Keratinocyte (primary cell): Measurements from ENCODE around the gene PIGU. TPM values are rescaled to one million over a fixed set of nuclear protein-coding genes. Genes with fewer than 3 reads are reported as not detected.

ENCODE experiments used
- DNase-seq: peaks from one replicate; pipeline ENCODE4 v3.0.0-alpha.2; 2011; ENCODE audit warnings: low read depth, missing footprints, low spot score
- FAIRE-seq: peaks from 2 replicates; lab custom pipeline; 2011; peaks lifted over from hg19 to GRCh38; lab: Jason Lieb, UNC
- H2AFZ ChIP-seq: 2 replicates; pipeline ENCODE4 v1.6.0; 2012; ENCODE audit warnings: low read length, control low read depth, inconsistent platforms; ENCODE audit not compliant: control insufficient read depth
- H3K27ac ChIP-seq: 2 replicates; pipeline ENCODE4 v1.5.1; 2011; ENCODE audit warnings: low read length; ENCODE audit not compliant: control insufficient read depth, insufficient read depth
- H3K27me3 ChIP-seq: 3 replicates; pipeline ENCODE4 v1.6.0; 2011; ENCODE audit warnings: low read length; ENCODE audit not compliant: control insufficient read depth, insufficient read depth; ENCODE audit errors: extremely low read depth
- H3K36me3 ChIP-seq, 2 experiments: 2 replicates in 1 of 2; 3 replicates in 1 of 2; pipeline ENCODE4 v1.5.1; 2011; ENCODE audit warnings: low read length in 2 of 2, mild to moderate bottlenecking in 1 of 2; ENCODE audit not compliant: control insufficient read depth in 2 of 2, insufficient read depth in 2 of 2; ENCODE audit errors: extremely low read depth in 1 of 2
- H3K4me1 ChIP-seq: 3 replicates; pipeline ENCODE4 v1.5.1; 2011; ENCODE audit warnings: low read length; ENCODE audit not compliant: control insufficient read depth, insufficient read depth; ENCODE audit errors: extremely low read depth
- H3K4me2 ChIP-seq: 3 replicates; pipeline ENCODE4 v1.6.0; 2011; ENCODE audit warnings: low read depth, low read length; ENCODE audit not compliant: control insufficient read depth, insufficient read depth; ENCODE audit errors: extremely low read depth
- H3K4me3 ChIP-seq, 3 experiments: fragments of 200-600 bp in 1 of 3; sonication (generic) in 1 of 3; 2 replicates in 2 of 3; 3 replicates in 1 of 3; pipeline ENCODE4 v1.5.1; 2011 to 2016; ENCODE audit warnings: low read length in 3 of 3, mild to moderate bottlenecking in 3 of 3, control low read depth in 2 of 3, inconsistent platforms in 1 of 3, low read depth in 1 of 3, mixed read lengths in 1 of 3, mixed run types in 1 of 3, moderate library complexity in 1 of 3; ENCODE audit not compliant: control insufficient read depth in 2 of 3, insufficient read depth in 2 of 3; ENCODE audit errors: extremely low read depth in 1 of 3
- H3K79me2 ChIP-seq: 2 replicates; pipeline ENCODE4 v1.6.0; 2012; ENCODE audit warnings: low read length; ENCODE audit not compliant: control insufficient read depth, insufficient read depth
- H3K9ac ChIP-seq: 3 replicates; pipeline ENCODE4 v1.6.0; 2011; ENCODE audit warnings: low read length; ENCODE audit not compliant: control insufficient read depth, insufficient read depth; ENCODE audit errors: extremely low read depth
- H3K9me1 ChIP-seq: 3 replicates; pipeline ENCODE4 v1.6.0; 2011; ENCODE audit warnings: low read length; ENCODE audit not compliant: control insufficient read depth, insufficient read depth; ENCODE audit errors: extremely low read depth
- H3K9me3 ChIP-seq: 2 replicates; pipeline ENCODE4 v1.5.1; 2012; ENCODE audit warnings: low read depth, low read length; ENCODE audit not compliant: control insufficient read depth
- H4K20me1 ChIP-seq: 3 replicates; pipeline ENCODE4 v1.6.0; 2011; ENCODE audit warnings: low read length; ENCODE audit not compliant: control insufficient read depth, insufficient read depth; ENCODE audit errors: extremely low read depth
- CTCF ChIP-seq, 3 experiments: IDR thresholded peaks in 1 of 3; conservative IDR thresholded peaks in 1 of 3; optimal IDR thresholded peaks in 1 of 3; 2 replicates in 2 of 3; 3 replicates in 1 of 3; pipeline versions ENCODE3 to v1.5.1; 2011; ENCODE audit warnings: low read length in 3 of 3, mild to moderate bottlenecking in 3 of 3, moderate library complexity in 2 of 3, control low read depth in 1 of 3, inconsistent platforms in 1 of 3; ENCODE audit not compliant: insufficient read depth in 2 of 3; ENCODE audit errors: extremely low read depth in 1 of 3
- EZH2 ChIP-seq: IDR thresholded peaks from one replicate; pipeline ENCODE4 v1.6.1; 2012; ENCODE audit warnings: inconsistent platforms, mild to moderate bottlenecking, low read length, moderate library complexity
- dilution Hi-C: fragments of 300-500 bp; cut with MboI; formaldehyde crosslinking; loops from one replicate; pipeline ENCODE4 v1.7.0; 2020; ENCODE audit warnings: low sequenced_read_pairs; ENCODE audit not compliant: extremely low pct_ligation_motif_present
- polyA plus RNA-seq, 5 experiments: library from polyadenylated mRNA; depleted of rRNA in 3 of 5; stranded (reverse) in 3 of 5; stranded (forward) in 1 of 5; unstranded in 1 of 5; fragments of >200 nt; gene quantifications; 1 replicate in 1 of 5; 2 replicates in 3 of 5; 3 replicates in 1 of 5; pipeline versions ENCODE4 v1.2.1 to v1.2.3, GENCODE V29; 2011 to 2012; ENCODE audit warnings: missing spikeins in 2 of 5, low read depth in 1 of 5, low replicate concordance in 1 of 5

Gene PIGU
- polyA plus RNA-seq, 1 donor (not counting 4 experiments of a cell fraction or from before 2014, with no cell fraction given), result 48.0 TPM

GRCh38 chr20:34647737-34648136 is 29.2 kb downstream of the PIGU start:
- no peak overlapping the region for H3K9ac ChIP-seq
- DNase-seq (no peak), FAIRE-seq (no peak)
- no peaks in the 10 kb centered on the region for H3K36me3 ChIP-seq
- TF ChIP-seq EZH2 (no peak), CTCF (optimal IDR thresholded peaks at IDR 0.05 in 1 of 3, IDR thresholded peaks at IDR 0.05 in 1 of 3, conservative IDR thresholded peaks at IDR 0.05 in 1 of 3; ENCODE audit: extremely low read depth in 1 of 3, insufficient read depth in 2 of 3, low read length in 3 of 3) (no peak)
- H3K4me1 ChIP-seq, result no peaks in the 10 kb centered on the region
- no peak overlapping the region for H2AFZ ChIP-seq
- no peak overlapping the region for H3K4me3 ChIP-seq
- dilution Hi-C loops, result no loop called here
- no peaks in the 10 kb centered on the region for H4K20me1 ChIP-seq
- H3K9me3 ChIP-seq, result no peaks in the 10 kb centered on the region
- H3K79me2 ChIP-seq, result no peaks in the 10 kb centered on the region
- H3K27ac ChIP-seq, result no peak overlapping the region
- no peak overlapping the region for H3K4me2 ChIP-seq
- no peaks in the 10 kb centered on the region for H3K9me1 ChIP-seq
- no peaks in the 10 kb centered on the region for H3K27me3 ChIP-seq

- H2AFZ ChIP-seq, result no peak overlapping the region
- TF ChIP-seq EZH2 (no peak), CTCF (optimal IDR thresholded peaks at IDR 0.05 in 1 of 3, IDR thresholded peaks at IDR 0.05 in 1 of 3, conservative IDR thresholded peaks at IDR 0.05 in 1 of 3; ENCODE audit: extremely low read depth in 1 of 3, insufficient read depth in 2 of 3, low read length in 3 of 3) (no peak)
- H3K9me1 ChIP-seq, result no peaks in the 10 kb centered on the region
- H3K9me3 ChIP-seq, result no peaks in the 10 kb centered on the region
- H3K4me1 ChIP-seq, result no peaks in the 10 kb centered on the region
- H3K27me3 ChIP-seq, result no peaks in the 10 kb centered on the region
- H3K27ac ChIP-seq, result no peak overlapping the region
- no peak overlapping the region for H3K4me2 ChIP-seq
- no peaks in the 10 kb centered on the region for H3K79me2 ChIP-seq
- FAIRE-seq (no peak), DNase-seq (no peak)
- no peaks in the 10 kb centered on the region for H3K36me3 ChIP-seq
- no peak overlapping the region for H3K4me3 ChIP-seq
- no peak overlapping the region for H3K9ac ChIP-seq
- dilution Hi-C loops, result no loop called here
- H4K20me1 ChIP-seq, result no peaks in the 10 kb centered on the region
Measured at GRCh38 chr20:34644951-34645350, 31.9 kb downstream of the PIGU start.
